ENCODE measurements around the gene RPS6KA5.

Gene RPS6KA5

DNA sequence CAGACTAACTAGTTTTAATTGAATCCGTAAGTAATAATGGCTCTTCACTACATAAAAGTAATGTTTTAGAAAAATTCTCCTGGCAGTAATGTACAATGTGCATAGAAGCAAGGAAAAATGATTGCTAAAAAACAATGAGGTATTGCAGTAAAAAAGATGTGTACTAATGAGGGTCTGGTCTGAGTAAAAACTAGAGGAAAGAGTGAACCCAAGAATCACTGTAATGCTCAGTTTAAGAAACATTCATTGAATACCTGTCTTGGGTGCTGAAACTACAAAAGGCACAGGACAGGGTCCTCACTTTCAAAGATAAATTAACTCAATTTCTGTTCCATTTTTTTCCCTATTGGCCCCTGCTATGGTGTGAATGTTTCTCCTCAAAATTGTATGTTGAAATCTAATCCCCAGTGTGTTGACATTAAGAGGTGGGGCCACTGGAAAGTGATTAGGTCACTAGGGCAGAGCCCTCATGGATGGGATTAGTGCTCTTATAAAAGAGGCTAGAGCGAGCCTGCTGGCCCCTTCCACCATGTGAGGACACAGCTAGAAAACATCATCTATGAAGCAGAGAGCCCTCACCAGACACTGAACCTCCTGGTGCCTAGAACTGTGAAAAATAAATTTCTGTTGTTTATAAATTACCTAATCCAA, 51.6 kb downstream of the RPS6KA5 start:
- intact Hi-C loops (cut with micrococcal nuclease) = loop anchor here (5.0 kb wide), 2 partner anchors 48 to 108 kb away; no protein-coding TSS in a partner anchor
- Mint-ChIP-seq H3K27me3 (peaks cover 2% of the 10 kb centered on the region), H3K9me3 (no peaks in the 10 kb centered on the region), H3K4me1 (ENCODE audit: low read depth) (peaks cover 46% of the 10 kb centered on the region), H3K27ac (peak overlapping the region; percentile 94), H3K4me3 (peak overlapping the region; percentile 67), H3K36me3 (ENCODE audit: low read depth) (no peaks in the 10 kb centered on the region)

DNA sequence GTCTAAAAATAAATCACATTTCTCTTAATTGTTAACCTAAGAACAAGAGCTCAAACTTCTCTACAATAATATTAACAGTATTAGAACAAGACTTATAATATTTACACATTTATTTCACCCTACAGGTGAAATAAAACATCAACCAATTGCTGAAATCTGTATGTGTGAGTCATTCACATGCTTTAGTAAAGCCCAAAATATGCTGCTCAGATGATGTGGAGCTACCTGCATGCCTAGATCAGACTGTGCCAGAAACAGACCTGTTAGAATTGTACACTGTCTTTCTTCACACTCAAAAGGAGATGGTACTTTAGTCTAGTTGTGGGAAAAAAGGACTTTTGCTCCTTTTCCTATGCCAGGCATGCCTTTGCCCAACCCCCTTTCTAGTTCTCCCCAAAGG, 54.7 kb downstream of the RPS6KA5 start:
- Mint-ChIP-seq H3K27ac (peak overlapping the region; percentile 52), H3K4me3 (no peak overlapping the region), H3K4me1 (ENCODE audit: low read depth) (peaks cover 37% of the 10 kb centered on the region), H3K36me3 (ENCODE audit: low read depth) (no peaks in the 10 kb centered on the region), H3K9me3 (no peaks in the 10 kb centered on the region), H3K27me3 (peaks cover 2% of the 10 kb centered on the region)
- intact Hi-C loops (cut with micrococcal nuclease) = loop anchor here (5.0 kb wide), 2 partner anchors 52 to 112 kb away; no protein-coding TSS in a partner anchor

GRCh38 chr14:91004987-91005386, 55.5 kb downstream of the RPS6KA5 start:
- no peaks in the 10 kb centered on the region for H3K9me3 Mint-ChIP-seq
- no peak overlapping the region for H3K4me3 Mint-ChIP-seq
- intact Hi-C loops (cut with micrococcal nuclease) = loop anchor here (5.0 kb wide), 2 partner anchors 52 to 112 kb away; no protein-coding TSS in a partner anchor
- H3K27me3 Mint-ChIP-seq = peaks cover 2% of the 10 kb centered on the region
- H3K36me3 Mint-ChIP-seq (ENCODE audit: low read depth) = no peaks in the 10 kb centered on the region
- H3K27ac Mint-ChIP-seq = no peak overlapping the region
- H3K4me1 Mint-ChIP-seq (ENCODE audit: low read depth) = peaks cover 31% of the 10 kb centered on the region

GRCh38 chr14:90999299-90999698, 61.1 kb downstream of the RPS6KA5 start:
- Mint-ChIP-seq H3K27me3 (peaks cover 2% of the 10 kb centered on the region), H3K27ac (no peak overlapping the region), H3K4me3 (no peak overlapping the region), H3K9me3 (no peaks in the 10 kb centered on the region), H3K36me3 (ENCODE audit: low read depth) (no peaks in the 10 kb centered on the region), H3K4me1 (ENCODE audit: low read depth) (peaks cover 12% of the 10 kb centered on the region)
- intact Hi-C loops (cut with micrococcal nuclease) = no loop called here

DNA sequence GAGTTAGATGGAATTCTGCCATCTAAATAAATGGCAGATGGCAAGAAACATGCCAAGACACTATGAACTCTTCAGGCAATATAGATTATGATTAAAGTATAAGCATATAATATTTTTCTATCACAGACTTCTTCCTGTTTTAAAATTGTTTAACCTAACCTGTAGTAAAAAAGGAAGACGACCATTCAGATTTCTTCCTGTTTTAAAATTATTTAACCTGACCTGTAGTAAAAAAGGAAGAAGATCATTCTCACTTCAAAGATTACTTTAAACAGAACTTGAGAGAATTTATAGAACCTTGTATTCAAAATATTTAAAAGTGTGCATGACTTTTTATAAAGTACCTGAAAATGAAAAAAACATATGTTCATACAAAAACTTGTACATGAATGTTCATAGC, 63.5 kb downstream of the RPS6KA5 start:
- H3K4me3 Mint-ChIP-seq = no peak overlapping the region

GRCh38 chr14:90995785-90996184, 64.7 kb downstream of the RPS6KA5 start:
- H3K4me1 Mint-ChIP-seq (ENCODE audit: low read depth) = peaks cover 12% of the 10 kb centered on the region
- H3K4me3 Mint-ChIP-seq = no peak overlapping the region
- H3K27ac Mint-ChIP-seq = no peak overlapping the region
- intact Hi-C loops (cut with micrococcal nuclease) = no loop called here
- H3K27me3 Mint-ChIP-seq = no peaks in the 10 kb centered on the region
- no peaks in the 10 kb centered on the region for H3K36me3 Mint-ChIP-seq (ENCODE audit: low read depth)
- H3K9me3 Mint-ChIP-seq = no peaks in the 10 kb centered on the region

More for the DNA sequence above, 63.5 kb downstream of the RPS6KA5 start:
- intact Hi-C loops (cut with micrococcal nuclease) = no loop called here
- no peaks in the 10 kb centered on the region for H3K36me3 Mint-ChIP-seq (ENCODE audit: low read depth)
- H3K27ac Mint-ChIP-seq = no peak overlapping the region
- no peaks in the 10 kb centered on the region for H3K9me3 Mint-ChIP-seq
- no peaks in the 10 kb centered on the region for H3K27me3 Mint-ChIP-seq
- peaks cover 12% of the 10 kb centered on the region for H3K4me1 Mint-ChIP-seq (ENCODE audit: low read depth)

DNA sequence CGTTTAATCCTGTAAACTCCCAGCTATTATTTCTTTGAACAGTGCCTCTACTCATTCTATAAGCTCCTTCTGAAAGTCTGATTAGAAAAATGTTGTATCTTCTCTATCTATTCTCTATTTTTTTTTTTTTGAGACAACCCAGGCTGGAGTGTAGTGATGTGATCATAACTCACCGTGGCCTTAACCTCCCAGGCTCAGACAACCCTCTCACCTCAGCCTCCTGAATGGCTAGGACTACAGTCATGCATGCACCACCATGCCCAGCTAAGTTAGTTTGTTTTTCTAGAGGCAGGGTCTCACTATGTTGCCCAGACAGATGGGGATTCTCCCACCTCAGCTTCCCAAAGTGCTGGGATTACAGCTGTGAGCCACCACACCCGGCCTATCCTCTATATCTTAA, 66.6 kb downstream of the RPS6KA5 start:
- intact Hi-C loops (cut with micrococcal nuclease) = no loop called here
- Mint-ChIP-seq H3K36me3 (ENCODE audit: low read depth) (no peaks in the 10 kb centered on the region), H3K9me3 (no peaks in the 10 kb centered on the region), H3K4me3 (no peak overlapping the region), H3K27me3 (no peaks in the 10 kb centered on the region), H3K27ac (no peak overlapping the region), H3K4me1 (ENCODE audit: low read depth) (peaks cover 5% of the 10 kb centered on the region)

GRCh38 chr14:90991690-90992443, 68.6 kb downstream of the RPS6KA5 start:
- no peak overlapping the region for H3K4me3 Mint-ChIP-seq
- no peaks in the 10 kb centered on the region for H3K4me1 Mint-ChIP-seq (ENCODE audit: low read depth)
- H3K36me3 Mint-ChIP-seq (ENCODE audit: low read depth) = no peaks in the 10 kb centered on the region
- H3K9me3 Mint-ChIP-seq = no peaks in the 10 kb centered on the region
- no peak overlapping the region for H3K27ac Mint-ChIP-seq
- no peaks in the 10 kb centered on the region for H3K27me3 Mint-ChIP-seq
- intact Hi-C loops (cut with micrococcal nuclease) = no loop called here

GRCh38 chr14:90990141-90990540, 70.3 kb downstream of the RPS6KA5 start:
- Mint-ChIP-seq H3K4me3 (no peak overlapping the region), H3K9me3 (no peaks in the 10 kb centered on the region), H3K4me1 (ENCODE audit: low read depth) (no peaks in the 10 kb centered on the region), H3K27ac (no peak overlapping the region), H3K36me3 (ENCODE audit: low read depth) (no peaks in the 10 kb centered on the region), H3K27me3 (no peaks in the 10 kb centered on the region)
- intact Hi-C loops (cut with micrococcal nuclease) = no loop called here

DNA sequence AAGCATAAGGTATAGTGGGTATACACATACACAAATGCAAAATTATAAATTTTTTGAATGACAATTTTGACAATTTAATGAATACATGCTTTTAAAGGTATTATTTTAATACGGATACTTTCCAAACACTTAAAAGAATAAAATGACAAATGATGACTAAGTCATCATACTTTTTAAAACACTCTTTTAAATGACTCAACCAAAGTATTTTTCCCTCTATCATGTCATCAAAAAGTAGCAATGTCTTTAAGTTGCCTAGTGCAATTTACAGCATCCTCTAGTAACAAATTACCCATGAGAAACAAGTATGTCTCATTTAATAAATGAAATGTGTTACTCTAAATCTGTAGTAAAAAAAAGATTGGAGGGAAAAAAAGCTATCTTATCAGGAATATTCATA, 73.3 kb downstream of the RPS6KA5 start:
- H3K4me3 Mint-ChIP-seq = no peak overlapping the region
- no peaks in the 10 kb centered on the region for H3K9me3 Mint-ChIP-seq
- intact Hi-C loops (cut with micrococcal nuclease) = no loop called here
- H3K27me3 Mint-ChIP-seq = no peaks in the 10 kb centered on the region
- H3K36me3 Mint-ChIP-seq (ENCODE audit: low read depth) = no peaks in the 10 kb centered on the region
- H3K27ac Mint-ChIP-seq = no peak overlapping the region
- H3K4me1 Mint-ChIP-seq (ENCODE audit: low read depth) = peaks cover 9% of the 10 kb centered on the region

DNA sequence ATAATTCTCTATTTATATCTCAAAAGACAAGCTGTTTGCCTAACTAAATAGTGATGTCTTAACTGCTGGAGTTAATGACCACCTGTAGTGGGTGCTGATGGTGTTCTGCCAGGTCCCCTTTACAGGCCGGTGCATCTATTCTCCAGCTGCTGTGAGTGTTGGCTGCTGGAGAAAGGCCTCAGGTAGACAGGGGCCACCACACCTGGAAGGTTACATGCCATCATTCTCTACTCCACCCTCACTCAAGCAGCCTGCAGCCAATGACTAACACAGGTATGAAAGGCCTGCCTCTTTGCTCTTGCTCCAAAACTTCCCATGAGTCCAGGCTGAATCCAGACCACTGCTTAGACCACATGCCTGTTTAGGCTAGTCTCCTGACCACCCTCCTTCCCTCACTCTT, 73.9 kb downstream of the RPS6KA5 start:
- no peak overlapping the region for H3K27ac Mint-ChIP-seq
- H3K4me1 Mint-ChIP-seq (ENCODE audit: low read depth) = peaks cover 9% of the 10 kb centered on the region
- no peaks in the 10 kb centered on the region for H3K9me3 Mint-ChIP-seq
- H3K4me3 Mint-ChIP-seq = no peak overlapping the region
- intact Hi-C loops (cut with micrococcal nuclease) = no loop called here
- no peaks in the 10 kb centered on the region for H3K27me3 Mint-ChIP-seq
- no peaks in the 10 kb centered on the region for H3K36me3 Mint-ChIP-seq (ENCODE audit: low read depth)

GRCh38 chr14:90985601-90986242, 74.7 kb downstream of the RPS6KA5 start:
- intact Hi-C loops (cut with micrococcal nuclease) = no loop called here
- Mint-ChIP-seq H3K9me3 (no peaks in the 10 kb centered on the region), H3K4me1 (ENCODE audit: low read depth) (peaks cover 9% of the 10 kb centered on the region), H3K27me3 (no peaks in the 10 kb centered on the region), H3K4me3 (no peak overlapping the region), H3K36me3 (ENCODE audit: low read depth) (no peaks in the 10 kb centered on the region), H3K27ac (no peak overlapping the region)

GRCh38 chr14:90983560-90983959, 76.9 kb downstream of the RPS6KA5 start:
- H3K27me3 Mint-ChIP-seq = no peaks in the 10 kb centered on the region
- H3K27ac Mint-ChIP-seq = no peak overlapping the region
- peaks cover 9% of the 10 kb centered on the region for H3K4me1 Mint-ChIP-seq (ENCODE audit: low read depth)
- no peaks in the 10 kb centered on the region for H3K36me3 Mint-ChIP-seq (ENCODE audit: low read depth)
- no peak overlapping the region for H3K4me3 Mint-ChIP-seq
- intact Hi-C loops (cut with micrococcal nuclease) = no loop called here
- no peaks in the 10 kb centered on the region for H3K9me3 Mint-ChIP-seq

DNA sequence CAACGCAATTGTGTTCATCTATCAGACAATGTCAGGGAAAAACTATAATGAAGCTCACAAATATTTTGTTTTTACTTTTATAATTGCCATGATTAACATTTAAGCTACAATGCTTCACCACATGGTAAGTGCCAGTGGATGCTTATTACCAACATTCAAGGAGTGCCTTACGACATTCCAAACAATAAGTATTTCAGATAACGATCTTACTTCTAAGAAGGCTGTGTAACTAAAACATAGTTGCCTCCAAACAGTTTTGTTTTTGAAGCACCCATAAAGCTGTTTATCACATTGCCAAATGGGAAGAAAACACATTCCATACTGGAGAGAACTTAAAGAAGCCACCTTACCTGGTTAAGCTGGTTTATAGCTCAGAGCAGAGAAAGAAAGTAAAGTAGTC, 78.8 kb downstream of the RPS6KA5 start:
- H3K9me3 Mint-ChIP-seq = no peaks in the 10 kb centered on the region
- no peak overlapping the region for H3K4me3 Mint-ChIP-seq
- peaks cover 12% of the 10 kb centered on the region for H3K36me3 Mint-ChIP-seq (ENCODE audit: low read depth)
- peaks cover 9% of the 10 kb centered on the region for H3K4me1 Mint-ChIP-seq (ENCODE audit: low read depth)
- no peak overlapping the region for H3K27ac Mint-ChIP-seq
- H3K27me3 Mint-ChIP-seq = no peaks in the 10 kb centered on the region
- intact Hi-C loops (cut with micrococcal nuclease) = no loop called here

All from dendritic cell treated with granulocyte-macrophage colony-stimulating factor and Interleukin-4, amounts not matched to agents 40 ng/mL and 50 ng/mL, for 4 days (primary cell).